AG10803 (cell line): ENCODE measurements around the gene RPA3.

Experiments used
- DNase-seq: peaks from one replicate; pipeline ENCODE4 v3.0.0; 2010; ENCODE audit warnings: low read depth
- H3K4me3 ChIP-seq: 2 replicates; pipeline ENCODE4 v1.5.1; 2011; ENCODE audit warnings: mild to moderate bottlenecking, low read length, control low read depth
- CTCF ChIP-seq: conservative IDR thresholded peaks from 2 replicates; pipeline ENCODE4 v1.5.1; 2011; ENCODE audit warnings: mild to moderate bottlenecking, low read length, control low read depth, inconsistent platforms

The RPA3 gene

GRCh38 chr7:7672545-7673239, 45.7 kb downstream of the RPA3 start:
- no peak for TF ChIP-seq CTCF
- DNase-seq: no peak
- H3K4me3 ChIP-seq: no peak overlapping the region

- DNase-seq: no peak
- TF ChIP-seq CTCF: no peak
- no peak overlapping the region for H3K4me3 ChIP-seq
These were observed 47.0 kb downstream of the RPA3 start for GRCh38 chr7:7671361-7671760.

GRCh38 chr7:7670490-7670889, 47.9 kb downstream of the RPA3 start:
- TF ChIP-seq CTCF: no peak
- no peak for DNase-seq
- H3K4me3 ChIP-seq: no peak overlapping the region

GRCh38 chr7:7668706-7669105, 49.7 kb downstream of the RPA3 start:
- TF ChIP-seq CTCF: no peak
- no peak for DNase-seq
- no peak overlapping the region for H3K4me3 ChIP-seq

GRCh38 chr7:7667187-7667586, 51.2 kb downstream of the RPA3 start:
- no peak for DNase-seq
- H3K4me3 ChIP-seq: no peak overlapping the region
- no peak for TF ChIP-seq CTCF

- DNase-seq: no peak
- no peak overlapping the region for H3K4me3 ChIP-seq
- TF ChIP-seq CTCF: no peak
These were observed 53.4 kb downstream of the RPA3 start for GRCh38 chr7:7665031-7665430.

GRCh38 chr7:7664291-7664690, 54.1 kb downstream of the RPA3 start:
- DNase-seq: no peak
- H3K4me3 ChIP-seq: no peak overlapping the region
- no peak for TF ChIP-seq CTCF
